HG02970 (cell line): ENCODE results near the gene PLCB2.

Experiments
- ATAC-seq: cut with Tn5 transposase; IDR thresholded peaks from one replicate; pipeline ENCODE4 v1.9.1; 2021; ENCODE audit warnings: mild to moderate bottlenecking, moderate library complexity, moderate number of reproducible peaks; ENCODE audit not compliant: unreplicated experiment, low FRiP score

The PLCB2 gene

DNA sequence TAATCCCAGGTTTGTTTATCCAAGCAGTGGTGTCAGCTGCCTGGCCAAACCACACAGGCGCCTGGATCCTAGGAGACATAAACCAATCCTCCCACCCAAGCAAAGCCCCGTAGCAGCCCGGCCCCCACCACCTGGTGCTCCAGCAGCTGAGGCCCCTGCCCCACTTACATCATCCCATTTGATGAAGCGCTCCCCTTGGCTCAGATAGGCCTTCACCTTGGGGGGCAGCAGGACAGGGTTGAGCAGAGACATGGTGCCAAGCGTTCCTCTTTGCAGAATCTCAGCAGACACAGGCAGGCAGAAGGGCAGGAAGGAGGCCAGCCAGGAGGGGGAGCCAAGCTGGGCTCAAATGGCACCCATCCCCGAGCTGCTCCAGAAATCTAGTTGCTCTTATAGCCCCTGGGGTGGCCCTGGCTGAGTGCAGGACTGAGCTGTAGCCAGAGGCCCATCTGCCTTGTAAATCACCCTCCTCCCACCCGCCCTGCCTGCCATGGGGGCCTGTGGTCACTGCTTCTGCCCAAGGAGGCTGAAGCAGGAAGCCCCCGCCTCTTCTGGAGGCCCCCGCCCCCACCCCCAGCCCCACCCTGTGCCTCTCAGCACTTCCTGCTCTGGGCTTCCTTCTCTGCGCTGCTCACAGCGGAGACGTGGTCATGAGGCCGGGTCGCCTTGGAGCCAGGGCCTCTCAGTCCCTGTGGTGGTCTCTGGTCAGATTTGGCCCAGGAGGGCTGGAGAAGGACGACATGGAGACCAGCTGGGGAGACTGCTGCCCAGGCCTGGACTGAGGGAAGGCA, at the start of gene PLCB2:
Gene PLCB2, minus strand, starts transcription at position 515 of the 791 bp plus-strand sequence. Its CDS starts 263 bp downstream, at position 252.
- peak; percentile 47 for ATAC-seq

GRCh38 chr15:40357246-40357645, 49.5 kb upstream of the PLCB2 start:
- no peak for ATAC-seq

DNA sequence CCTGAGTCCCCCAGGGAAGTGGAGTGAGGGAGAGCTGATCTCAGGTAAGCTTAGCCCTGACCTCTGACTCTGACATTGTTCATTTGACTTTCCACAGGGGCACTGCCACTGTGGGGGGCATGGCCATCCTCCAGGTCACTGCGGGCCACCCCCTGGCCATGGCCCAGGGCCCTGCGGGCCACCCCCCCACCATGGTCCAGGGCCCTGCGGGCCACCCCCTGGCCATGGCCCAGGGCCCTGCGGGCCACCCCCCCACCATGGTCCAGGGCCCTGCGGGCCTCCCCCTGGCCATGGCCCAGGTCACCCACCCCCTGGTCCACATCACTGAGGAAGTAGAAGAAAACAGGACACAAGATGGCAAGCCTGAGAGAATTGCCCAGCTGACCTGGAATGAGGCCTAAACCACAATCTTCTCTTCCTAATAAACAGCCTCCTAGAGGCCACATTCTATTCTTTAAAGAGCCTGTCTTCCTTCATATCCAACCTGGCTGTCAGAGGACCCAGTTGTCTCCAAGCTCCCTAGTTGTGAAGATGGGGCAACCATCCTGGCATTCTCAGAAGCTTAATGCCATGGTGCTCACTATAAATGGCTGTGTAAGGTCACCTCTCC, 48.3 kb upstream of the PLCB2 start:
- ATAC-seq, result no peak

DNA sequence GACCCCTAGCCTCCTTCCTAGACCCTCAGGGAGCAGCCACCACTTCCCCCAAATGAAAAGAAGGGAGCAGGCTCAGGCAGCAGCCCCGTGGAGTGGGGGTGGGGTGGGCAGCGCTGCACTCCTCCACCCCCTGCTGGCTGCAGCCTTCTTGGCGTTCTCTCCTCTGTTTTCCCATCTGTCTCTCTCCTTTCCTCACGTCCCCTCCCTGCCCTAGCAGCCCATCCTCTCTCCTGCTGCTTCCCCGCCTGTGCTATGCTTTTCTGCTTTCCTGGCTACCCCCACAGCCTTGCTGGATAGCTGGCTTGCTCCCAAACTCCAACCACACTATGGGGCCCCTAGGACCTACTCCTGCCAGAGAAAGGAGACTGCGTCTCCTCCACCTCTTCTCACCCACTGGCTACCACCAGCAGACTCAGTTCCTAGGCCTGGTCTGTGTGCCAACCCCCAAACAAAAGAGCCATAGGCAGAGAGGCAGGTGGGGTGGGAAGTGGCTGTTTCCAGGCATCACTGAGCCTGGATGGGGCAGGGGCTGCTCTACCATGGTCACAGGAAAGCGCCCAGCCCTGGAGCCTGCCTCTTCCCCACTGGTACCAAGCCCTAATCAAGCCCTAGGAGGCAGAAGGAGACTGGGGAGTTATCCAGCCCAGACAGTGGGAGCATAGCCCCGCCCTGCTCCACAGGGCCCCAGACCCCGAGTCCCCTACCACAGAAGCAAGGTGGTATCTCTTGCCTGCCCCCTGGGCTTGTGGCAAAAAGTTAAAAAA, 46.9 kb upstream of the PLCB2 start:
- ATAC-seq, result no peak

- ATAC-seq, result no peak
Observed at GRCh38 chr15:40353697-40354096, 46.0 kb upstream of the PLCB2 start.

GRCh38 chr15:40352281-40352901, 44.7 kb upstream of the PLCB2 start:
- ATAC-seq, result no peak

DNA sequence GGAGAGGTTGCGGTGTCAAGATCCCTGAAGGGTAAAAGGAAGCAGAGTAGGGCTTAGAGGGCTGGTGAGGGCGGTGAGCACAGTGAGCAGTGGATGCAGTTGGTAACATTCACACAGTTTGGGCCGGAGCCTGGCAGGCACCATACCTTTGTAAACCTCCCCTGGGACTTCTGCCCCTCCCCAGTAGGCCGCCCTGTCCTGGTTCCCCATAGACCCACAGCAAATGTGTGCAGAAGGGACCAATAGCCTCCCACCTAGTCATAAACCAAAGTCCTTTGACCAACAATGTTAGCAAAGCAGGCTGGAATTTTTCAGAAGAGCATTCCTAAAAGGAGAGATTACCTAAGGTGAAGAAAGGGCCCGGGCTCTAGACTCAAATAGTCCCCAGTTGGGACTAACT, 41.4 kb upstream of the PLCB2 start:
- no peak for ATAC-seq

DNA sequence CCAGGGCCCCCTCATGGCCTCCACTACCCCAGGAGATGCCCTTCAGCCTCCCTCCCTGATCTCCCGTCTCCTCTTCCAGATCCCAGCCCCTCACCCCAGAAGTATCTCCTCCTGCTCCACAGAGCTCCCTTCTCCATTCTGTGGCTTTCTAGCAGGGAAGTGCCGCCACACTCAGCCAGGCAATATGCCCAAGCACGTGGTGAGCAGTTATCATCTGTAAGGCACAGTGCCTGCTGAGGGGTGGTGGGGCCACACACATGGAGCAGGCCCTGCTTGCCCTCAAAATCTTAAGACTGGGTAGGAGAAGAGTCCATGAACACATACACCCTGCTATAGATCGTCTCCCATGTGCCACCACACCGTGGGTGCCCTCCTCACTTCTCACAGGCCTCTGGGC, 40.7 kb upstream of the PLCB2 start:
- ATAC-seq, result no peak

DNA sequence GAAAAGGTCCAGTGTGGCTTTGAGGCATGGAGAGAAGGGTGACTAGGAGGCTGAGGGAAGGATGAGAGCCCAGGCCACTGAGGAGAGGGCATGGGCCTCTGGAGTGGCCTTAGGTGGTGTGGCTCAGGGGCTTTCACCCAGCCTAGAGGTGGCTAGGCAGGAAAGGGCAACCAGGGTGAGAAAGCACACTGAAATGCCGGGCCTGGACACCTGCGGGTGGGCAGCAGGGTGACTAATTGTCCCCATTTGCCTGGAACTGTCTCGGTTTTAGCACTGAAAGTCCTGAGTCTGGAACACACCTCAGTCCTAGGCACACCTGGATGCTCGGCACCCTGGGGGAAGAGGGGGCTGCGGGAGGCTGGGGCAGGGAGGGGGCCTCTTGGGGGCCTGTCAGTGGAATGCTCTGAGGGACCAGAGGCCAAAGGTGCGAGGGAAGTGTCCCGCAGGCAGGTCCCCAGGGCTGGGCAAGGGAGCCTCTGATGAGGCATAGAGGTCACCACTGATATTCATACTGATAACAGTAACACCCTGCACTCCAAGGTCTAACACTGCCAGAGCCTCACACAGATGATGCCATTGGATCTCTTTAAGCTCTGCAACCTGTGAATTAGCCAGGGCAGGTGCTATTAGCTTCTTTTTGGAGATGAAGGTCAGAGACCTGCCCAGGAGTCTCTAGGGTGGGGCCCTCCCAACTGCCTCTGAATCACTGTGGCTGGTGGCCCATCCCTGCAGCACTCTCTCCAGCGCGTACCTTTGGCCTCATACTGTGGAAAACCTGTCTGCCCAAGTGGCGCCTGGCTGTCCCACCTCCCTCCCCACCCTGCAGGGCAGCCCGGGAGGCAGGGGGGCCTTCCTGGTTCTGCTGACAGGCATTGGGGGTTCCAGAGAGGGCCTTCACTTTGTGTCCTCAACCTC, 40.1 kb upstream of the PLCB2 start:
- ATAC-seq, result no peak

DNA sequence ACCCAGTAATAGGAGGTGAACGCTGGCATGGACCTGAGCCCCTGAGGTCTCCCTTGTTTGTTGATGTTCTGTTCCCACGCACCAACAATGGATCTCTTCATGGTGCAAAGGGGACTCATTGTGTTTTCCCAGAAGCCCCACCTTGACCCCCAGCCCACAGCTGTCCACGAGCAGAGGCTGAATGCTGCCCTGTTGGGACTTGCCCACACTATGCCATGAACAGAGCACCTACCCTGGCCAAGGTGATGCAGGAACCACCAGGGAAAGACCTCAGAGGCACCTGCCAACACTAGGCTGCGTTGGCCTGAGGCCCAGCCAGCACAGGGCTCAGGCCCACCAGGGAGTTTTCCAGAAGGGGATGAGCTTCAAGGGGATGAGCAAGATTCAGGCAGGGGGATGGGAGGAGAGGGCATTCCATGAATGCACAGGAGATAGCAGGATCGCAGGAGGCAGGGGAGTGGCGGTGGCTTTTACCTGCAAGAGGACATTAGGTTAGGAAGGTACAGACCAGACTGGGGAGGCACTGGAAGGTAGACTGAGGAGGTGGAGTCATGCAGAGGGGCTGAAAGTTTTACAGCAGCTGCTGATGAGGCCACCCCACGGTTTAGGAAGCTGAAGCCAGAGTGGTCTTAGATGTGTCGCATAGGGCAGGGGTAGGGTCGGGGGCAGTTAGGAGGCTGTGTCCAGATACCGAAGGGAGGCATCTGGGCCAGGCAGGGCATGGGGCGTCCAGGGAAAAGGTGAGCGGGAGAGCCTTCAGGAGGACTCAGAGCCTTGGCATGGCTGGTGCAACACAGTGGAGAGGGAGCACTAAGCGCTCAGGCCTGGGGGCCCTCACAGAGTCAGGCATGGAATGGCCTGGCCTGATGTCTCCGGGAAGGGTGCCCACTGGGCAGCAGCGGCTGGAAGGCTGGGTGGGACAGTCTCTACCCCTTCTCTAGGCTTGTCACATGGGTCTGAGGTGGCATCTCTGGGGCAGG, 39.1 kb upstream of the PLCB2 start:
- ATAC-seq, result no peak

DNA sequence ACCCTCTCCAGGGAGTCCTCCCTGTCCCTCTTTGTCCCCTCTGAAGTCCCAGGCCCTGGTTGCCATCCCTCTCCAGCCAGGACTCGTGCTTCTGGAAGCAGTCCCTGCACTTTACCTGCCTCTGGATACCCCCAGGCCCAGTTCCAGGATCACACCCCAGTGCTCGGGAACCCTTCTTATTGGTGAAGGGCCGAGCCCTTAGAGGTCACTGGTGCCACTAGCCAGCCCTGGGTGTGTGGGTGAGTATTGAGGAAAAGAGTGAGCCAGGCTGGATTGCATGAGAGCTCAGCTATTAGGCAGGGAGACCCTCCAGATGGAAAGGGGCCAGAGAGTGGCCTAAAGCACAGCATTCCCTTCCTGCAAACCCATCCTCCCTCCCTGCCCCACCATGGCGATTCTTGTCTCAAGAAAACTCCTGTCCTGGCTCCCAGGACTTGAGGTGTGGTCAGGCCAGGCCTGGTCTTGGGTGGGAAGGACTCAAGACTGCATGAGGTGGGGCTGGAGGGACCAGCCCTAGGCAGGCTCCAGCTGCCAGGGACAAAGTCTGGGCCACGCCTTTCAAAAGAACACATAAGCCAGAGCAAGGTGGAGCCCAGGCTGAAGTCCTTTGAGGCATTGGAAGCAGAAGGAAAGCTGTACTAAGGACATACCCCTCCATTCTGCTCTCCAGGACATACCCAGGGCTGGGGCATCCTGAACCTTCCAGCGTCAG, 38.3 kb upstream of the PLCB2 start:
- ATAC-seq, result no peak

DNA sequence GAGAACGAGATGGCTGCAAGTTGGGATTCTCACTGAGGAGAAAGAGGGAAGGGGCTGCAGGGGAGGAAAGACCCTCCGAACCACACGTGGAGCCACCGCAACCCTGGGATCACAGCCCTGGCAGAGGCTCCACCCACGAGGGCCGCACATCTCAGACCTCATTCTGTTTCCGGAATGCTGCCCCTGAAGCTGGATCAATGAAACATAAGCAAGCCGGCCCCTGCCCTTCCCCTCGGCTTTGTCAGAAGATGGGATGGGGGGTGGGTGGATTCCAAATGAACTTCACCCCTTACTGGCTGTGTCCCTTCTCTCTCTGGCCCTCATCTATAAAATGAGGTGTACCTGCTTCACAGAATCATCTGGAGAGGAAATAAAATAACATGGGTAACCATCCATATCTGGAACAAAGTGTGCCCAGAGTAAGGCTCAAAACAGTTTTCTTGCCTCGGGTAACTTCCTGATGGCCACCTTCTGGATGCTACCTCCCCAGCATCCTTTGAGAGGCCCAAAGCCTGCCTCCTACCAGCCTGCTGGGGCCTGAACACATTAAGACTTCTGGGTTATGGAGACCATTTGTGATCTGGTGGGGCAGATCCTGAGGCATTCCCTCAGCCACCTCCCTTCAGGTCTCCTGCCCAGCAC, 37.6 kb upstream of the PLCB2 start:
- ATAC-seq, result no peak

- ATAC-seq, result no peak
Observed at GRCh38 chr15:40344631-40345120, 36.9 kb upstream of the PLCB2 start.

DNA sequence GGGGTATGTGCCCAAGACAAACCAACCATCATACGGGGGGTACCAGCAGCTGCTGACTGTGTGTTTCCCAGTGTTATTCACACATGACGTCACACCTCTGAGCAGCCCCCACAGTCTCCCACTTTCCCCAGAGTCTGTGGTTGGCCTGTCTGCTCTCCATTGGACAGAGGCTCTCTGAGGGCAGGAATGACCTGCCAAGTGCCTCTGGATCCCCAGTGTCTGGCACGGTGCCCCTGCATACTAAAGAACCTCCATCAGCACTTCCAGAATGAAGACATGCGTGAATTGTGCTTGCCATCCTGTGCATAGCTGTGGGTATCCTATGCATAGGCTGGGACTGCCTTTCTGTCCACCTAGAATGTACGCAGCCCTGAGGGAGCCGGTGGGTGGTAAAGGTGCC, 36.5 kb upstream of the PLCB2 start:
- no peak for ATAC-seq

DNA sequence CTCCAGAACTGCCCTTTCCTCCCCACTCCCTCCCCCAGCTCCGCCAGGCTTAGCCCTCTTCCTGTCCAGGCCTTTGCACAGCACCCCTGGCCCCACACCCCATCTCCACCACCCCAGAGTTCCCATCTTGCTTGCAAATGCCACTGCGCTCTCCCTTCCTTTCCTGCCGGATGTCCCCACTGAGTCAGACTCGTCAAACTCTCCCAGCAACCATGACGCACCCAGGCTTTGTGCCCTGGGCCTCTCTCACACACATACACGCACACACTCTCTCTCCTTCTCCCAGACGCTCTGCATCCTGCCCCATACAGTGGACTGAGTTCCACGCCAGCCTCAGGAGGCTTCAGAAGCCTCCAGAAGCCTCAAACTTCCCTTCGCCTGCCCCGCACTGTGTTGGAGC, 35.8 kb upstream of the PLCB2 start:
- no peak for ATAC-seq

GRCh38 chr15:40342416-40343320, 34.9 kb upstream of the PLCB2 start:
- no peak for ATAC-seq
